GM19372 (cell line): ENCODE data around the gene B3GNT9.
A peak's percentile ranks its signal among the peaks of the same experiment; 100 is the strongest.

ENCODE experiments used
- ATAC-seq: cut with Tn5 transposase; IDR thresholded peaks from one replicate; pipeline ENCODE4 v1.9.1; 2021; ENCODE audit warnings: mild to moderate bottlenecking, low read depth, moderate library complexity; ENCODE audit not compliant: unreplicated experiment

Gene B3GNT9

DNA sequence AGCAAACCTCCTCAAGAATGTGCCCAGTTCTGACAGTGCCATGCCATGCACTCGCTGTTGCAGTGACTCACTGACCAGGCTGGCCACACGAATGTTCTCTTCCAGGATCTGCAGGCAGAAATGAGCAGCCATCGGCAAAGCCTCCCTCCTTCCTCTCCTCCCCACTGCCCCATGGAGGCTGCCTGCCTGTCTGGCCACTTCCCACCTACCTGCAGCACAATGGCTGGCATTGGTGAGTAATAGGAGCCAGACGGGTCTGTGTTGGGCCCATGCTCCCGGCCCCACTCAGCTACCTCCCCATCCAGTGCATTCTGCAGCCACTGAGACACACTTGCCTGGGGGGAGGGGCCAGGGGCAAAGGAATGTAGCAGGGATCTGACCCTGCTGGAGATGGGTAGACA is 35.8 kb upstream of the B3GNT9 start:
- ATAC-seq: no peak

DNA sequence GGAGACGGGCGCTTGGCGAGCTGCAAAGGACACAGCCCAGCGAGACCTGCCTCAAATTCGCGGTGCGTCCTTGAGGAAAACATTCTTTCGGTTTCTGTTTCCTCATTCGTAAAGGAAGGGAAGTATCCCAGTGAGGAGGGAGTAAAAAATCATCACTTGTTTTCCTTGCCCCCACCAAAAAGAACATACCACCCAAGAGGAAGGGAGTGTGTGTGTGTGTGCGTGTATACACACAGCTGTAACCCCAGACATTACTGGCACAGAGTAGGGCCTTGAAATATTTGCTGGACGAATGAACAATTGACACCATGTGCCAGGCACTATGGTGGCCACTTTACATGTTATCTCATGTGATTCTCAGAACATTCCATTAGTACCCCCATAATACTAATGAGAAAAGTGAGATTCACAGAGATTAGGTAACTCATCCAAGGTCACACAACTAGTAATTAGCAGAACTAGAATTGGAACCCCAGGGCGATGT is 34.9 kb upstream of the B3GNT9 start:
- ATAC-seq: no peak

GRCh38 chr16:67184995-67185650 is 34.3 kb upstream of the B3GNT9 start:
- ATAC-seq: no peak

DNA sequence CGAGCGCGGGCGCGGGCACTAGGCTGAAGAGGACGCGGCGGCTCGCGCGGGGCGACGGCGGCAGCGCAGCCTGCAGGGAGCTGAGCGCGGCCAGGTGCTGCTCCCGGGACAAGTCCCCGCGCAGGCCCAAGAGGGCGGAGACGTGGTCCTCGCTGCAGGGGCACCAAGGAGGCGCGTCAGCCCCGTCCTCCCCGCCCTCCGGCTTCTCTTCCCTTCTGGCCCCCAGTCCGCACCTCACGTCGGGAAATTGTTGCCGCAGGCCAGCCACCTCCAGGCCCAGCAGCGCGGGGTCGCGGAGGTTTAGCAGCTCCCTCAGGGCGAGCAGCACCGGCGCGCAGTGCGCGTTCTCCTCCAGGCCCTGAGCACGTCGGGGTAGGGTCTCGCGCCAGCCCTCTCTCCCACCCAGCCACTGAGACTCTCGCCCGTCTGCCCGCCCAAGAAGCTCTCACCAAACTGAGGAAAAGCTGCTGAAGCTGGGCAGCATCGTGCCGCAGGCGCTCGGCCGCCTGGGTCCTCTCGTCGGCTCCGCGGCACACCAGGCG is 33.7 kb upstream of the B3GNT9 start:
- no peak for ATAC-seq

GRCh38 chr16:67183627-67184452 is 33.0 kb upstream of the B3GNT9 start, which contains the start of gene MATCAP1:
Gene MATCAP1 (minus strand): TSS chr16:67183963. CDS start chr16:67180610, 3,353 bp downstream.
- peak; percentile 93 for ATAC-seq

- ATAC-seq: no peak
Observed at GRCh38 chr16:67183284-67183626, 32.5 kb upstream of the B3GNT9 start.

DNA sequence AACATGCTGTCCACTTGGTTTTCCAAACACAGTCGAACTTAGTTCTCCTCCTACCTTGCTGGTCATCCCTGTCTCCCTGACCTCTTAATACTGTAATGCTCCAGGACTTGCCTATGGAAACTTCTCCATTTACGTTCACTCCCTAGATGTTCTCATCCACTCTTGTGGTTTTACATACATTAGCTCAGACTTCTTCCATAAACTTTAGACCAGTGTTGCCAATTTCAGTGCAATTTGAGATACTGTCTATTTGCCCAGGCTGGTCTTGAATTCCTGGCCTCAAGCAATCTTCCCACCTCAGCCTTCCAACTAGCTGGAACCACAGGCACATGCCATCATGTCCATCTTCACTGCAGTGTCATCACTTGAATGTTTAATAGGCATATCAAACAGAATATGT is 31.5 kb upstream of the B3GNT9 start:
- no peak for ATAC-seq

DNA sequence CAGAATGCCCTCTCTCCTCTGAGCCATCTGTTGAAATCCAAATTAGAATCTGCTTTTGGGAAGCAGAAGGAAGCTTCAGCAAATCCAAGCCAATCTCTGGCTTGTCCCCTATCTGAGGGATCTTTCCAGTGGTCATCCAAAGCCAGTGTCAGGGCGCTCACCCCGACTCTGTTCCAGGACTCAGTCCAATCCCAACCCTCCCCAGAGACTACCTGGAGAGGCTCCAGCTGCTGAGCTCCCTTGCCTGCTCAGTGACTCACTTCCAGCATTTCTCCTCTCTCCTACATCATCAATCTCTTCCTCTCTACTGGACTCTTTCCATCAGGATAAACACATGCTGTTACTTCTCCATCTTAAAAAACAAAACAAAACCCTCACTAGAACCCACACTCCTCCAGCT is 30.5 kb upstream of the B3GNT9 start:
- ATAC-seq: no peak

DNA sequence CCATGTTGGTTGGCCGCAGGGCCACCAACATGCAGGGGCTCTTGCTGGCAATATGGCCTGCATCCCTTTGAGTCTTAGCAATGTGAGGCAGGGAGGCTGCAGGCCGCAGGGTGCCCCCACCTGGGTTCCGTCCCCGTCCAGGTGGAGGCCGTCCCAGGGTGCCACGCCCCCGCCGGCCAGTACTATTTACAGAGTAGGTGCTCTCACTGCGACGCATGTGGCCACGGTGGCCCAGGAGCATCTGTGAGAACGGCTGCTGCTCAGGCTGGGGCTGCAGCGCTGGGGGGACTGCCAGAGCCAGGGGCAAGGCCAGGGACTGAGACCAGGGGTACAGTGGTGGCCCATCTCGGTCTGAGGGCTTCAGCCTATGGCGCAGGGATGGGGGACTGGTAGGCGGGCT is 29.4 kb upstream of the B3GNT9 start:
- ATAC-seq: no peak

GRCh38 chr16:67179421-67180080 is 28.8 kb upstream of the B3GNT9 start:
- no peak for ATAC-seq

- ATAC-seq: no peak
Observed at GRCh38 chr16:67177743-67178699, 27.2 kb upstream of the B3GNT9 start.

DNA sequence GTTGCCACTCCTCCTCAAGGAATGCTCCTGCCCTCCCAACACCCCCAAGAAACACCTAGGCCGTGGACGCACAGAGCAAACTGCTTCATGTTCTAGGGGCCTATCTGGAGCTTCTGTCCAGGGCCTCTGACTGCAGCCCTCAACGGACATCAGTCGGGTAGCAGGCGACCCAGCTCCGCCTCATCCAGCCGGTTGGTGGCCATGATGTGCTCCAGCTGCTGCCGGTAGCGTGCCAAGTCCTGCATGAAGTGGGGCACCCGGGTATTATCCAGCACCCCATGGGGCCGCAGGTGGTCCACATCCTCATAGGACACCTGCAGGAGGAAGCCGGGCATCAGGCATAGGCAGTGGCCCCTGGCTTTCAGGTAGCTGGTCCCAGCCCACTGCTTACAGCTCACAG is 25.9 kb upstream of the B3GNT9 start:
- ATAC-seq: no peak

DNA sequence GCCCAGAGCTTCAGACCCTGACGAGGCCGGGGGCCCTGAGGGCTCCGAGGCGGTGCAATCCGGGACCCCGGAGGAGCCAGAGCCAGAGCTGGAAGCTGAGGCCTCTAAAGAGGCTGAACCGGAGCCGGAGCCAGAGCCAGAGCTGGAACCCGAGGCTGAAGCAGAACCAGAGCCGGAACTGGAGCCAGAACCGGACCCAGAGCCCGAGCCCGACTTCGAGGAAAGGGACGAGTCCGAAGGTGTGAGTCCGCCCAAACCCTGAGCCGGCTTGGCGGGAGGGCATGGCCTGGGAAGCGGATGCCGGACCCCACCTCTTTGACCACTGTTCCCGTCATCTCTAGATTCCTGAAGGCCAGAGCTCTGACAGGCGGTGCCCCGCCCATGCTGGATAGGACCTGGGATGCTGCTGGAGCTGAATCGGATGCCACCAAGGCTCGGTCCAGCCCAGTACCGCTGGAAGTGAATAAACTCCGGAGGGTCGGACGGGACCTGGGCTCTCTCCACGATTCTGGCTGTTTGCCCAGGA is 24.0 kb upstream of the B3GNT9 start:
- ATAC-seq: no peak

DNA sequence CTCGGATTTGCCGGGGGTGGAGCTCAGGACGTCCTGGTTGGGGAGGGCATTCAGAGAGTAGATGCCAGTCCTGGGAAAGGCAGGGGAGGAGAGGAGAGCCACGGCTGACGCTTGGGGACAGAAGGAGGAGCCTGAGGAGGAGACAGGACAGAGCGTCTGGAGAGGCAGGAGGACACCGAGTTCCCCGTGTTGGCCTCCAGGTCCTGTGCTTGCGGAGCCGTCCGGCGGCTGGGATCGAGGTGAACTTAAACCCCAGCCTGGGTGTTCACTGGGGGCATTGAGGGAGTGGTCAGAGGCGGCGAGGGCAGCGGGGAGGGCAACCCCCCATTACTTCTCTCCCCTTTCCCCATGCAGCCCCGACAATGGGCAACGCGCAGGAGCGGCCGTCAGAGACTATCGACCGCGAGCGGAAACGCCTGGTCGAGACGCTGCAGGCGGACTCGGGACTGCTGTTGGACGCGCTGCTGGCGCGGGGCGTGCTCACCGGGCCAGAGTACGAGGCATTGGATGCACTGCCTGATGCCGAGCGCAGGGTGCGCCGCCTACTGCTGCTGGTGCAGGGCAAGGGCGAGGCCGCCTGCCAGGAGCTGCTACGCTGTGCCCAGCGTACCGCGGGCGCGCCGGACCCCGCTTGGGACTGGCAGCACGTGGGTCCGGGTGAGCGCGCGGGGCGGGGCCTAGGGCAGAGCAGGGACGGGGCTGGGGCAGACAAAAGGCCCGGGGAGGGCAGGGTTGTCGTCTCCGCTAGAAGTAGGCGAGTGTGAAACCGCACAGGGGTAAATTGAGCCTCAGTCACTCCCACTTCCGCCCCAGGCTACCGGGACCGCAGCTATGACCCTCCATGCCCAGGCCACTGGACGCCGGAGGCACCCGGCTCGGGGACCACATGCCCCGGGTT is 23.3 kb upstream of the B3GNT9 start:
- peak; percentile 38 for ATAC-seq

GRCh38 chr16:67173323-67173722 is 22.5 kb upstream of the B3GNT9 start:
- ATAC-seq: no peak

- ATAC-seq: no peak
Observed at GRCh38 chr16:67170949-67171649, 20.3 kb upstream of the B3GNT9 start.

DNA sequence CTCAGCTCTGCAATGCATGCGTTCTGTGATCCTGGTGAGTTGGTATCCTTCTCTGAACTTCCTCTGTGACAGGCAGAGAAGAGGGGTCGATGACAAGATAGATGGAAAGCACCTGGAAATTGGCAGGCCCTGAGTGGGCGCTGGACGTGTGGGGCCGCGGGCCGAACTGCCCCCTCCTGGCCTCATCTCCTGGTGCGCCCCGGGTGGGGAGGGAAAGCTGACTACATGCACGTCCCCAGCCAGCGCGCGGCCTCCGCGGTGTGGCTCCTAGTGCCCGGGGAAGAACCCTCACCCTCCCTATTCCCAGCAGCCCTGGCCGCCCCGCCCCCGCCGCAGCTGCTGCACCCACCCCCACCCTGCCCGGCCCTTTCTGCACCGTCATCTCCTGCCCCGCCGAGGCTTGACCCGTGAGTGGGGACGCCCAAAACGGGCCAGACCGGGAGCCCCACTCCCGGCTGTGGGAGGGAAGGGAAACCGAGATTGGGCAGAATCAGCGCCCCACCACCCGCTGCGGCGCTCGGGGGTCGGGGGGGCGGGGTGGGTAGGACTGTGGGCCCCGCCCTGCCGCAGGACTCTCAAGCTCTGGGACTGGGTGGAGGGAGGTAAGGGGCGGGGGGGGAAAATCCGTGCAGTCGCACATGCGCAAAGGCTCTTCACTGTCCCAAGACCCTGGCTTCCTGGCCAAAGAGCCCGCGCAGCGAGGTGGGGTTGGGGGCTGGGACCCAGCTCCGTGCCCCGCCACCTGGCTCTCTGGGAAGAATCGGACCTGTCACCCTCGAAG is 19.6 kb upstream of the B3GNT9 start, which contains the start of gene NOL3:
TSS of gene NOL3 (plus strand) at position 371 of the 781 bp plus-strand sequence.
- ATAC-seq: no peak
